Activated T-helper 17 cell treated with anti-CD3 and anti-CD28 coated beads, Interleukin-2, amount 50 U/mL, for 72 hours (primary cell): ENCODE data around the gene DCAF12. TPM values are rescaled to one million over a fixed set of nuclear protein-coding genes. Genes with fewer than 3 reads are reported as not detected.
A peak's percentile ranks its signal among the peaks of the same experiment; 100 is the strongest.

Source experiments
- ATAC-seq: fragments of 150-1000 bp; cut with Tn5 transposase; replicated peaks from 2 replicates; pipeline ENCODE4 v1.10.0; 2021; ENCODE audit warnings: mild to moderate bottlenecking, moderate library complexity
- H3K27ac Mint-ChIP-seq: one replicate; pipeline ENCODE4 v1.8.0; 2022; ENCODE audit warnings: mixed read lengths
- H3K27me3 Mint-ChIP-seq: one replicate; pipeline ENCODE4 v1.8.0; 2022; ENCODE audit warnings: mixed read lengths
- H3K36me3 Mint-ChIP-seq: one replicate; pipeline ENCODE4 v1.8.0; 2022; ENCODE audit warnings: low read depth, mild to moderate bottlenecking, mixed read lengths
- H3K4me1 Mint-ChIP-seq: one replicate; pipeline ENCODE4 v1.8.0; 2022; ENCODE audit warnings: mixed read lengths
- H3K4me3 Mint-ChIP-seq: one replicate; pipeline ENCODE4 v1.8.0; 2022; ENCODE audit warnings: mild to moderate bottlenecking, mixed read lengths
- H3K9me3 Mint-ChIP-seq: one replicate; pipeline ENCODE4 v1.8.0; 2022; ENCODE audit warnings: mixed read lengths
- total RNA-seq, 2 donors: library from RNA; stranded (reverse); gene quantifications; one replicate each; pipeline ENCODE4 v1.2.3, GENCODE V29; 2022

The DCAF12 gene
- total RNA-seq: 10 to 100 TPM; 30.4 to 36.6 TPM

DNA sequence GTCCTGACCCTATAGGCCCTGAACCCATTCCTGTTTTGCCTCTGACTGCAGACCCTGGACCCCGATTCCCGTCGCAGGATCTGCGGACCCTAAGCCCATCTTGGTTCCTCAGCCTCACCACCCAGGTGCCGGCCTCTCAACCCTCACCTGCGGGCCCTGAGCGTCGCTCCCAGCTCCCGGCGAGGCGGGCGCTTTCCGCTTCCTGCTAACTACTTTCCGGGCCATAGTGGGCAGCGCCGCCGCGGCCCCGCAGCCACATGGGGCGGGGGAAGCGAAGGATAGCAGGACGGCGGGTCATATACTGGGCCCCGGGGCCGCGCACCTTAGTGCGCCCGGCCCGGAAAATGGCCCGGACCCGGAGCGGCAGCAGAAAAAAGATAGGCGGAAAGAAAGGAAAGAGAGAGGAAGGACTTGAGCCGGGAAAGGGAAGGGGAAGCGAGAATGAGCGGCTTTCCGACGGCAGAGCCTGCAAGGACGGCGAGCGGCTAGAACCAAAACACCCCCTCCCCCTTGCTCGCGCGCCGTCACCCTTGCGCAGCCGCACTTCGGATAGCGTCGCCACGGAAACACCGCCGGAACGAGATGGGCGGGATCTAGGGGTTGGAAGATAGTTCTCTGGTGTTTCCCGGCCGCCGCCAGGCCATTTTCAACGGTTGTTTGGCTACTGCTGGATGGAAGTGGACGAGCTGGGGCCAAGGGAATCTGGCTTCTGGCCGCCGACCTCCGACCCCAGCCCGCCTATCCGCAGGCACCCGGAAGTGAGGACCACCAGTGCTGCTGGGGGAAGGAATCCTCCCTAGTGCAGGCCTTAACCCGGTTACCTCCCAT lies at the start of gene DCAF12:
Gene DCAF12 (minus strand): TSS at position 492 of the 828 bp plus-strand sequence. CDS start 267 bp downstream, at position 225.
- peak within 1 kb of the TSS; percentile 95 for H3K4me3 Mint-ChIP-seq
- no peaks in the 10 kb centered on the region for H3K27me3 Mint-ChIP-seq
- ATAC-seq: peak; percentile 96

DNA sequence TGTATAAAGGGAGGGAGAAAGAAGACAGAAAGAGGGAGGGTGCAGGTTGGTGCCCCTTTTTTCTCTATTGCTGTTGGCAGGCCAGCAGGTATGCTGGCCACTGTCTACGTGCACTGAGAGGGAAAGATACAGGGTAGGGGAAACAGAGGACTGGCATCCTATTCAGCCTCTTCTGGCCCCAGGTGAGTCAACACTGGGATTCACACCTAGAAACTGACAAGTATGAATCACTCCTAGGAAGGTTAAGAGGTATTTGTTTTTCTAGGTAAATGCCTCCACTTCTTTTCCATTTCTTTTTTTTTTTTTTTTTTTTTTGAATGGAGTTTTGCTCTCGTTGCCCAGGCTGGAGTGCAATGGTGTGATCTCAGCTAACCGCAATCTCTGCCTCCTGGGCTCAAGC lies 49.6 kb upstream of the DCAF12 start:
- no peak overlapping the region for H3K4me3 Mint-ChIP-seq

More for the DNA sequence above, at the start of gene DCAF12:
- H3K27ac Mint-ChIP-seq: peak within 1 kb of the TSS; percentile 86
- H3K9me3 Mint-ChIP-seq: no peaks in the 10 kb centered on the region
- peaks cover 43% of the 10 kb centered on the region for H3K36me3 Mint-ChIP-seq
- H3K4me1 Mint-ChIP-seq: peaks cover 37% of the 10 kb centered on the region

DNA sequence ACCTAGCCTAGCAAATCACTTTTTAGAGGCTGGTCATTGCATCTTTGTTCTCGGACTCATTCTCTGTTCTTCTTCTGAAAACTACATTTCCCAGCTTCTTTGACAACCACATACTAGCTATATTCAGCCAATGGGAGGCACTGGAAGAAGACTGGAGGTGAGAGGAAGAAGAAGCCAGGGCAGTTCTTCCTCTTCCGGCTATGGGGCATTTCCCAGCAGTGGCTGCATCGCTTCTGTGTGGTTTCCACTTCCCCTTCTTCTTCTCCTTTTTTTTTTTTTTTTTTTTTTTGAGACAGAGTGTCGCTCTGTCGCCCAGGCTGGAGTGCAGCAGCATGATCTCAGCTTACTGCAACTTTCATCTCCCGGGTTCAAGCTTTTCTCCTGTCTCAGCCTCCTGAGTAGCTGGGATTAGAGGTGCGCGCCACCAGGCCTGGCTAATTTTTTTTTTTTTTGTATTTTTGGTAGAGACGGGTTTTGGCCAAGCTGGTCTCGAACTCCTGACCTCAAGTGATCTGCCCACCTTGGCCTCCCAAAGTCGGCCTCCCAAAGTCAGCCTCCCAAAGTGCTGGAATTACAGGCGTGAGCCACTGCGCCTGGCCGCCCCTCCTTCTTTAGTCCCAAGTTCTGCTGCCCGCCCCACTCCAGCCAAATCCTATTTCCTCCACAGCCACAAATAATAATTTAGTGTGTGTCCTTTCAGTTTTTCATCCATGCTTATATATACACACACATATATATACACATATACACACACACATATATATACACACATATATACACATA lies 45.4 kb upstream of the DCAF12 start:
- peak; percentile 78 for ATAC-seq
- Mint-ChIP-seq H3K27ac (peak overlapping the region; percentile 44), H3K27me3 (no peaks in the 10 kb centered on the region), H3K4me1 (peaks cover 5% of the 10 kb centered on the region), H3K36me3 (no peaks in the 10 kb centered on the region), H3K4me3 (peak overlapping the region; percentile 52), H3K9me3 (no peaks in the 10 kb centered on the region)

More for the DNA sequence above, 49.6 kb upstream of the DCAF12 start:
- peaks cover 5% of the 10 kb centered on the region for H3K4me1 Mint-ChIP-seq
- ATAC-seq: no peak
- peaks cover 16% of the 10 kb centered on the region for H3K36me3 Mint-ChIP-seq
- H3K9me3 Mint-ChIP-seq: no peaks in the 10 kb centered on the region
- H3K27me3 Mint-ChIP-seq: no peaks in the 10 kb centered on the region
- H3K27ac Mint-ChIP-seq: no peak overlapping the region

DNA sequence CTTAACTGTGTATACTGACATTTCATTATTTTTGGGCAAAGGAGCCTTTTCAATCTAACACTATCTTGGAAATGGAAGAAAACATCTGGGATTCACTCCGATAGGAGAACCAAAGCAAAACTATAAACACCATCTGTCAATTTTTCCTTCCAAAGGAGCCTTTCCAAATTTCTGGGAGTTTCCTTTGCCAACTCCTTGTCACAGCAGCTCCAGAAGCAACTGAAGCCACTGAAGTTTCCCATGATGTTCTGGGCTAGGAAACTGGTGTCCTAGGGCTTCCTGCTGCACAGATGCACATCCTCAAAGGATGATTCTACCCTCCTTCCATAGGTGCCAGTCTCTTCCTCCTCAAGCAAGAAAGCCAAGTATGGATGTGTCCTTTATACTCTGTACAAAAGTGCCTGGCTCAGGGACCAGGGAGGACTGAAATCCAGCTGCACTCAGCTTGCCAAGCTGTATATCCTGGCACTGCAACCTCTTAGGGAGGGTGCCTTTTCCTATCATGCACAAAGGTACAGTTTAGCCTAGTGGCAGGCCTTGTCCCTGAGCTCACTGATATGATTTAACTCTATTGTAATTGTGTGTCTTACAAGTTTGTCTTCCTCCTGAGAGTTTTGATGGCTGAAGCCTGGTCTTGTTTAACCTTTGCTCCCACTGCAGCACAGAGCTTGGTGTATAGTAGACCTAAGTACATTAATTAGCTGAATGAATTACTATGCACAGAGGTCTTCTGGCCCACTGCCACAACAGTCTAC lies 43.9 kb upstream of the DCAF12 start:
- no peak overlapping the region for H3K4me3 Mint-ChIP-seq
- H3K36me3 Mint-ChIP-seq: no peaks in the 10 kb centered on the region
- ATAC-seq: no peak

DNA sequence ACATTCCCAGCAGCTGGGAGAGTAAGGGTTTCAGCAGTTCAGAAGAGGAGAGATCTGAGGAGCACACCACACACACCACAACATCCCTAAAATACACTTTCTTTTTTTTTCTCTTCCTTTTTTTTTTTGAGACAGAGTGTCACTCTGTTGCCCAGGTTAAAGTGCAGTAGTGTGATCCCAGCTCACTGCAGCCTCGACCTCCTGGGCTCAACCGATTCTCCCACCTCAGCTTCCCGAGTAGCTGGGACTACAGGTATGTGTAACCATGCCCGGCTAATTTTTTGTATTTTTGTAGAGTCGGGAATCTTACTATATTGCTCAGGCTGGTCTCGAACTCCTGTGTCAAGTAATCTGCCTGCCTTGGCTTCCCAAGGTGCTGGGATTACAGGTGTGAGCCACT lies 42.6 kb upstream of the DCAF12 start:
- Mint-ChIP-seq H3K9me3 (no peaks in the 10 kb centered on the region), H3K4me3 (no peak overlapping the region), H3K36me3 (no peaks in the 10 kb centered on the region), H3K27me3 (no peaks in the 10 kb centered on the region), H3K27ac (no peak overlapping the region), H3K4me1 (peaks cover 5% of the 10 kb centered on the region)
- no peak for ATAC-seq

More for the DNA sequence above, 43.9 kb upstream of the DCAF12 start:
- no peaks in the 10 kb centered on the region for H3K27me3 Mint-ChIP-seq
- no peaks in the 10 kb centered on the region for H3K9me3 Mint-ChIP-seq
- H3K27ac Mint-ChIP-seq: peak overlapping the region; percentile 26
- H3K4me1 Mint-ChIP-seq: peaks cover 5% of the 10 kb centered on the region

DNA sequence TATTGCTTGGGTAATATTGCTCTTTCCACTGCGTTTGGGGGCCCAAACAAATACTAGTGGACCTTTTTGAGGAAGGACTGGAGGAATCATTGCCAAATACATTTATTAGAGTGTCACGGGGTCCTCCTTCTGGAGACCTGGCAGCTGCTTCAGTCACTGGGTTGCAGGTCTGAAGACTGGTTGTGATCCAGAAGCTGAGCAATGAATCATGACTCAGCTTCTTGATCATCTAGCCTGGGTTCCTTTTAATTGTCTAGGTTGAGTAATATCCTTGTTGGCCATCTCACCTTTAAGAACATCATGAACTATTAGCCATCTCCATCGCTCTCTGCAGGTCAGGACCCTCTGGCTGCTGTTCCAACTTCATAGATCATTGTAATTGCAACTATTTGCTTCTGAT lies 36.9 kb upstream of the DCAF12 start:
- H3K4me1 Mint-ChIP-seq: peaks cover 3% of the 10 kb centered on the region
- no peaks in the 10 kb centered on the region for H3K36me3 Mint-ChIP-seq
- no peaks in the 10 kb centered on the region for H3K9me3 Mint-ChIP-seq
- no peak for ATAC-seq
- no peaks in the 10 kb centered on the region for H3K27me3 Mint-ChIP-seq
- no peak overlapping the region for H3K27ac Mint-ChIP-seq
- no peak overlapping the region for H3K4me3 Mint-ChIP-seq

DNA sequence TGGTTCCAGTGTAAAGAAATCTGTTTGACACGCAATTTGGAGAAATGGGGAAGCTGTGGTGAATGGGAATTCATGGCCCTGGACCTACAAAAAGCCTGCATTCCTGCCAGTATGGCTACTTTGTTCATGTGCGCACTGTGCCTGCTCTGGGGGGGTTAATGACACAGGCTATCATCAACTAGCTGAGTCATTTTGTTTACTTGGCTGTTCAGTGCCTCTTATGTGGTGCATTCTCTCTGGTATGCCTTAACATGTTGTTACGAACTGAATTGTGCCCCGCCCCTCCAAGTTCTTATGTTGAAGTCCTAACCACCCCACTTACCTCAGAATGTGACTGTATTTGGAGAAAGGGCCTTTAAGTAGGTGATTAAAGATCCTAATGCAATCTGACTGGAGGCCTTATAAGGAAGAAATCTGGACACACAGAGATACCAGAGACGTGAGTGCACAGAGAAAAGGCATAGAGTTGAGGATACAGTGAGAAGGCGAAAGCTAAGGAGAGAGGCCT lies 31.9 kb upstream of the DCAF12 start:
- Mint-ChIP-seq H3K4me1 (peaks cover under 1% of the 10 kb centered on the region), H3K27ac (no peak overlapping the region), H3K27me3 (no peaks in the 10 kb centered on the region), H3K36me3 (no peaks in the 10 kb centered on the region), H3K4me3 (no peak overlapping the region), H3K9me3 (no peaks in the 10 kb centered on the region)
- ATAC-seq: no peak

DNA sequence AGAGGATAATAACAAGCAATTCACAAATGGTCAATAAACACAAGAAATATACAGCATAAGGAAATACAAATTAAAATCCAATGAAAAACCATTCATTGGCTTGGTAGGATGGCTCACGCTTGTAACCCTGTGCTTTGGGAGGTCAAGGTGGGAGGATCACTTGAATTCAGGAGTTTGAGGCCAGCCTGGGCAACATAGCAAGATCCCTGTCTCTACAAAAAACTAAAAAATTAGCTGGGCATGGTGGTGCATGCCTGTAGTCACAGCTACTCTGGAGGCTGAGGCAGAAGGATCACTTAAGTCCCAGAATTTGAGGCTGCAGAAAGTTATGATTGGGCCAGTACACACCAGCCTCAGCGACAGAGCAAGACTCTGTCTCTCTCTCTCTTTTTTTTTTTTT lies 31.4 kb upstream of the DCAF12 start:
- H3K9me3 Mint-ChIP-seq: no peaks in the 10 kb centered on the region
- H3K36me3 Mint-ChIP-seq: no peaks in the 10 kb centered on the region
- H3K4me3 Mint-ChIP-seq: no peak overlapping the region
- no peaks in the 10 kb centered on the region for H3K27me3 Mint-ChIP-seq
- ATAC-seq: no peak
- no peak overlapping the region for H3K27ac Mint-ChIP-seq
- no peaks in the 10 kb centered on the region for H3K4me1 Mint-ChIP-seq

DNA sequence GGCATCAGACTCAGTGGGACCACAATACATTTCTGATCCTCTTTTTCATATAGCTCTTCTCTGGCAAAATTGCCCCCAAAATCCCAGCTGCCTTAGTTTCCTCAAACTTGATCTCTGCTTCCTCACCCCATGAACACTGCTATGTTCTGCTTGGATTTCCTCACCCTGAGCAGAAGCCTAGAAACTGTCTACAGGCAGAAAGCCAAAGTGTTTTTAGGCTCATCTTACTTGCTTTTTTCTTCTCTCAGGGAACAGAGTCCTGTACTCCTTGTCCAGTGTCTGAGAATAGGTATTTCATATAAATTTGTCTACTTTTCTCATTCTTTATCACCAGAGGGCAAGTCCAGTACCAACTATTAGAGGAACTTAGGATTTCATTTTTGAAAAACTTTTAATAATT lies 30.8 kb upstream of the DCAF12 start:
- Mint-ChIP-seq H3K27me3 (no peaks in the 10 kb centered on the region), H3K36me3 (no peaks in the 10 kb centered on the region), H3K4me3 (no peak overlapping the region), H3K9me3 (no peaks in the 10 kb centered on the region), H3K27ac (no peak overlapping the region), H3K4me1 (no peaks in the 10 kb centered on the region)
- no peak for ATAC-seq

DNA sequence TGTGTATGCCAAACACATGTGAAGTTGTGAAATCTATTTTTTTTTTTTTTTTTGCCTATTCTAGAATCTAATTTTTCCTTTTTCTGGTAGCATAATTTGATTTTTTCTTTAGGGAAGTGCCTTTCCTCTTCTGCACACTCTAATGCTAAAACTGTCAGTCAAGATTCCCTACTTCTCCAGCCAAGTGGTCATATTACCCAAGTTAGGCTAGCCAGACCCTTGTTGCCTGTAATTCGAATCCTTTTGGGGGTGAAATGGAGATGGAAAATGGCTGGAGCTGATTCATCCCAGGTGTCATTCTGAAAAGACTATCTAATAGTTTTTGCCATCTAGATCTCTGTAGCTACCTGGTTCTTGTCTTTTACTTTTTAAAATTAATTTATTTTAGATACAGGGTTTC lies 27.6 kb upstream of the DCAF12 start:
- H3K4me3 Mint-ChIP-seq: no peak overlapping the region
- H3K9me3 Mint-ChIP-seq: no peaks in the 10 kb centered on the region
- H3K4me1 Mint-ChIP-seq: no peaks in the 10 kb centered on the region
- no peaks in the 10 kb centered on the region for H3K36me3 Mint-ChIP-seq
- peaks cover 3% of the 10 kb centered on the region for H3K27me3 Mint-ChIP-seq
- ATAC-seq: no peak
- no peak overlapping the region for H3K27ac Mint-ChIP-seq

DNA sequence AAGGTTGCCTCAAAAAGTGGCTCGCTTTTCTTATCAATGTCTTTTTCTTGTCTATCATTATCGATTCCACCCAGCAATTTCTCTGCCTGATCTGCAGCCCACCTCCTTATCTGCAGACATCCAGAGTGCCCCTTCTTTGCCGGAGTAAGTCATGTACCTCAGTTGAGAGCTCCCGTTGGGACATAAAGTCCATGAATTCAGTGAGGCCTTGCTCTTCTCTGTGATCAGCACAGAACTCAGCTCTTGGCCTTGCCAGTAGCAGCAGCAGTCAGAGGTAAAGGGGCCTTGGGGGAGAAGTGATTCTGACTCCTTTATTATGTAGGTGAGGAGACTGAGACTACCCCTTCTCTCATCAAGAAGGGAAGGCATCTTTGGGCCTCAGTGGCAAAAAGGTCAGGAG lies 24.9 kb upstream of the DCAF12 start:
- Mint-ChIP-seq H3K4me3 (no peak overlapping the region), H3K4me1 (no peaks in the 10 kb centered on the region), H3K27me3 (peaks cover 3% of the 10 kb centered on the region), H3K9me3 (no peaks in the 10 kb centered on the region), H3K36me3 (no peaks in the 10 kb centered on the region), H3K27ac (no peak overlapping the region)
- ATAC-seq: no peak

DNA sequence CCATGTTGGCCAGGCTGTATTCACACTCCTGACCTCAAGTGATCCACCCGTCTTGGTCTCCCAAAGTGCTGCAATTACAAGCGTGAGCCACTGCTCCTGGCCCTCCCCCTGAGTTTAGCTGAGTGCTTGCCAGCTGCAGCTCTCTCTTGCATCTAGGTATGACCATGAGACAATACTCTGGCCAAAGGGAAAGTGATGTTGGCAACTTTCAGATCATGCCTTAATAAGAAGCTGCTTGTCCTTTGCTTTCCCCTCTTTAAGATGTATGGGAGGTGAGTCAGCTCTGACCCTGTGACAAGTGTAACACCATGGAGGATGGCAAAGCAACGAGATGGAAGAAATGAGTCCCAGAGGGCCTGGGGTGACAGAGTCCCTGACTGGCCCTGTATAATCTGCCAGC lies 18.7 kb upstream of the DCAF12 start:
- Mint-ChIP-seq H3K27me3 (peaks cover 3% of the 10 kb centered on the region), H3K4me3 (no peak overlapping the region), H3K27ac (no peak overlapping the region), H3K36me3 (no peaks in the 10 kb centered on the region), H3K4me1 (no peaks in the 10 kb centered on the region), H3K9me3 (no peaks in the 10 kb centered on the region)
- ATAC-seq: no peak

DNA sequence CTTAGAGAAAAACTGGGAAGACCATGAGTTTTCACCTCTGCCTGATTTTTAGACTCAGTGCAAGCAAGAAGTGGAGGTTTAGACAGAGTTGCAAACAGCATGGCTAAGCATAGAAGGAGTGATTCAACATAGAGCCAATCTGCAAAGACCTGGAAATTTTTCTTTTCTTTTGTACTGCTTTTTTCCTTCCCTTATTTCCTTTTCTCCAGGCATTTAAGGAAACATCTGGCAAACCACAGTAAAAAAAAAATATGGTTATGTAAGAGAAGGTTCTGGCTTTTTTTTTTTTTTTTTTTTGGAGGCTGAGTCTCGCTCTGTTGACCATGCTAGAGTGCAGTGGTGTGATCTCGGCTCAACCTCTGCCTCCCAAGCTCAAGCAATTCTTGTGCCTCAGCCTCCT lies 16.6 kb upstream of the DCAF12 start:
- Mint-ChIP-seq H3K27me3 (no peaks in the 10 kb centered on the region), H3K9me3 (no peaks in the 10 kb centered on the region), H3K4me1 (no peaks in the 10 kb centered on the region), H3K27ac (no peak overlapping the region), H3K4me3 (no peak overlapping the region), H3K36me3 (no peaks in the 10 kb centered on the region)
- ATAC-seq: no peak

DNA sequence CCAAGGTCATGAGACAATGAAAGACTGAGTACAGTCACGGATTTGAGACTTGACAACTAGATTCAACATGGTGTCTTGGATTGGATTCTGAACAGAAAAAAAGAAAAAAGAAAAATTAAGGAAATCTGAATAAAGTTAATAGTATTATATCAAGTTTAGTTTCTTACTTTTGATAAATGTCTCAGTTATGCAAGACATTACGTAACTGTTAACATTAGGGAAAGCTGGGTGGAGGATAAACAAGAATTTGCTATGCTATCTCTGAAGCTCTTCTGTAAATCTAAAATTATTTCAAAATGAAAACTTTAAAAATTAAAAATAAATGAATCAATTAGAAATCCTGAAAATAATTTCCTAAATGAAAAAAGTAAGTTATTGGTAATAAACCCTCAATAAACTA lies 14.4 kb upstream of the DCAF12 start:
- Mint-ChIP-seq H3K27ac (no peak overlapping the region), H3K27me3 (no peaks in the 10 kb centered on the region), H3K9me3 (no peaks in the 10 kb centered on the region), H3K36me3 (no peaks in the 10 kb centered on the region), H3K4me3 (no peak overlapping the region), H3K4me1 (no peaks in the 10 kb centered on the region)
- ATAC-seq: no peak
